Endothelial cell of umbilical vein (primary cell): ENCODE data around the gene OPA1. TPM values are rescaled to one million over a fixed set of nuclear protein-coding genes. Genes with fewer than 3 reads are reported as not detected.

ENCODE experiments used
- BruUV-seq: library from RNA; stranded (reverse); fragments of 400-500 nt; replicated peaks from 2 replicates; lab custom pipeline; 2021; lab: Mats Ljungman, UMichigan
- CTCF ChIA-PET: fragments of 300-600, 350-600 bp; sonication (Branson Sonifier 250); formaldehyde crosslinking; loops from one replicate; lab custom pipeline; 2021; ENCODE audit warnings: antibody characterized with exemption, inconsistent platforms; lab: Charles Lee
- POLR2A ChIA-PET: fragments of 300-600, 350-600 bp; sonication (Branson Sonifier 250); formaldehyde crosslinking; loops from one replicate; lab custom pipeline; 2021; ENCODE audit warnings: antibody characterized with exemption, inconsistent platforms; lab: Charles Lee
- DNase-seq: peaks from one replicate; pipeline ENCODE4 v3.0.0-alpha.2; 2011; ENCODE audit warnings: low read depth, low spot score
- FAIRE-seq: peaks from 2 replicates; lab custom pipeline; 2011; peaks lifted over from hg19 to GRCh38; lab: Jason Lieb, UNC
- H2AFZ ChIP-seq: 2 replicates; pipeline ENCODE4 v1.6.0; 2012; ENCODE audit warnings: low read depth, low read length, control low read depth, inconsistent platforms
- H3K27ac ChIP-seq: 2 replicates; pipeline ENCODE4 v1.5.1; 2011; ENCODE audit warnings: low read depth, mild to moderate bottlenecking, control low read depth, low read length, moderate library complexity; ENCODE audit not compliant: insufficient read depth
- H3K27me3 ChIP-seq, 2 experiments: 2 replicates each; pipeline versions ENCODE4 v1.6.0 to v1.6.1; 2011; ENCODE audit warnings: low read length in 2 of 2, mixed read lengths in 1 of 2; ENCODE audit not compliant: control insufficient read depth in 2 of 2, insufficient read depth in 2 of 2
- H3K36me3 ChIP-seq, 2 experiments: 2 replicates in 1 of 2; 3 replicates in 1 of 2; pipeline ENCODE4 v1.5.1; 2011; ENCODE audit warnings: low read length in 2 of 2, mild to moderate bottlenecking in 1 of 2, moderate library complexity in 1 of 2; ENCODE audit not compliant: control insufficient read depth in 2 of 2, insufficient read depth in 2 of 2; ENCODE audit errors: extremely low read depth in 1 of 2
- H3K4me1 ChIP-seq: 3 replicates; pipeline ENCODE4 v1.5.1; 2011; ENCODE audit warnings: mild to moderate bottlenecking, low read length; ENCODE audit not compliant: control insufficient read depth, insufficient read depth; ENCODE audit errors: extremely low read depth
- H3K4me2 ChIP-seq: 2 replicates; pipeline ENCODE4 v1.6.1; 2011; ENCODE audit warnings: low read length, control low read depth, mixed read lengths; ENCODE audit not compliant: insufficient read depth
- H3K4me3 ChIP-seq, 3 experiments: fragments of 200-600 bp in 1 of 3; sonication (generic), shearing (Covaris generic) in 1 of 3; replicated peaks in 1 of 3; 2 replicates each; pipeline ENCODE4 v1.5.1; 2011 to 2016; ENCODE audit warnings: control low read depth in 3 of 3, low read length in 3 of 3, mild to moderate bottlenecking in 2 of 3, inconsistent platforms in 1 of 3, low read depth in 1 of 3, moderate library complexity in 1 of 3; ENCODE audit not compliant: insufficient read depth in 1 of 3
- H3K79me2 ChIP-seq: 2 replicates; pipeline ENCODE4 v1.6.0; 2012; ENCODE audit warnings: low read length, inconsistent platforms; ENCODE audit not compliant: control insufficient read depth, insufficient read depth
- H3K9ac ChIP-seq: replicated peaks from 2 replicates; pipeline ENCODE3; 2011; ENCODE audit warnings: low read length, control low read depth; ENCODE audit not compliant: insufficient read depth; ENCODE audit errors: extremely low read depth
- H3K9me1 ChIP-seq: replicated peaks from 3 replicates; pipeline ENCODE4 v1.6.0; 2011; ENCODE audit warnings: mild to moderate bottlenecking, low read length; ENCODE audit not compliant: control insufficient read depth, insufficient read depth; ENCODE audit errors: extremely low read depth
- H3K9me3 ChIP-seq: replicated peaks from 2 replicates; pipeline ENCODE4 v1.5.1; 2012; ENCODE audit warnings: low read length, inconsistent platforms; ENCODE audit not compliant: control insufficient read depth, insufficient read depth
- H4K20me1 ChIP-seq: replicated peaks from 2 replicates; pipeline ENCODE3; 2011; ENCODE audit warnings: mild to moderate bottlenecking, low read length; ENCODE audit not compliant: control insufficient read depth, insufficient read depth; ENCODE audit errors: extremely low read depth
- CTCF ChIP-seq, 2 donors: IDR thresholded peaks; 1 replicate in 1 of 2; 2 replicates in 1 of 2; pipeline ENCODE4 v1.5.1; 2011; ENCODE audit warnings: low read length in 2 of 2, mild to moderate bottlenecking in 2 of 2, moderate library complexity in 2 of 2, control low read depth in 1 of 2, inconsistent platforms in 1 of 2, low read depth in 1 of 2; ENCODE audit not compliant: insufficient read depth in 1 of 2; ENCODE audit errors: extremely low read depth in 1 of 2
- EZH2 ChIP-seq: IDR thresholded peaks from 2 replicates; pipeline ENCODE4 v1.6.1; 2012; ENCODE audit warnings: borderline replicate concordance, low read depth, mild to moderate bottlenecking, moderate library complexity, low read length, inconsistent platforms; ENCODE audit not compliant: severe bottlenecking
- GATA2 ChIP-seq: IDR thresholded peaks from 2 replicates; pipeline ENCODE4 v1.7.0; 2011; ENCODE audit warnings: low read depth, mild to moderate bottlenecking, moderate library complexity, mixed read lengths, low read length; ENCODE audit not compliant: insufficient read length, insufficient read depth
- MYC ChIP-seq: IDR thresholded peaks from one replicate; pipeline ENCODE4 v1.6.1; 2011; ENCODE audit warnings: mild to moderate bottlenecking, low read depth, low read length
- POLR2AphosphoS5 ChIP-seq: IDR thresholded peaks from 2 replicates; pipeline ENCODE4 v1.6.1; 2012; ENCODE audit warnings: low read depth, mild to moderate bottlenecking, control low read depth, low read length, moderate library complexity; ENCODE audit not compliant: insufficient read depth
- dilution Hi-C: fragments of 300-500 bp; cut with MboI; formaldehyde crosslinking; loops from one replicate; pipeline ENCODE4 v1.15.0; 2019; ENCODE audit warnings: low sequenced_read_pairs; ENCODE audit not compliant: extremely low pct_ligation_motif_present
- intact Hi-C: fragments of 100-400 bp; cut with micrococcal nuclease; formaldehyde crosslinking; loops from one replicate; pipeline ENCODE4 v1.10.0; 2022
- polyA plus RNA-seq, 4 experiments: library from polyadenylated mRNA; depleted of rRNA in 3 of 4; stranded (reverse) in 3 of 4; unstranded in 1 of 4; fragments of >200 nt; gene quantifications; 2 replicates each; pipeline versions ENCODE4 v1.2.1 to v1.2.3, GENCODE V29; 2011 to 2012; ENCODE audit warnings: missing spikeins in 1 of 4
- total RNA-seq: library from RNA; stranded (reverse); gene quantifications from 2 replicates; pipeline ENCODE4 v1.2.3, GENCODE V29; 2021

Gene OPA1
- total and polyA plus RNA-seq, 2 donors (not counting 3 experiments of a cell fraction or from before 2014, with no cell fraction given) = 10.0 to 62.0 TPM

GRCh38 chr3:193727089-193727488 is 134.1 kb downstream of the OPA1 start:
- intact Hi-C loops = no loop called here
- BruUV-seq = no TSS peak

More at GRCh38 chr3:193727089-193727488, 134.1 kb downstream of the OPA1 start:
- dilution Hi-C loops = no loop called here
- POLR2A ChIA-PET = no interaction called here
- no peaks in the 10 kb centered on the region for H3K79me2 ChIP-seq
- peaks cover 9 to 13% of the 10 kb centered on the region in 2 experiments for H3K27me3 ChIP-seq
- H3K4me1 ChIP-seq = no peaks in the 10 kb centered on the region
- no peaks in the 10 kb centered on the region for H3K36me3 ChIP-seq
- H3K4me2 ChIP-seq = no peak overlapping the region
- FAIRE-seq (no peak), DNase-seq (no peak)
- no peak overlapping the region for H2AFZ ChIP-seq
- no peaks in the 10 kb centered on the region for H4K20me1 ChIP-seq
- H3K9ac ChIP-seq = no peak overlapping the region
- H3K9me3 ChIP-seq = no peaks in the 10 kb centered on the region
- TF ChIP-seq GATA2 = no peak
- TF ChIP-seq MYC = no peak
- no peak for TF ChIP-seq CTCF (IDR thresholded peaks at IDR 0.05; ENCODE audit: extremely low read depth in 1 of 2, insufficient read depth in 1 of 2, low read depth in 1 of 2, low read length in 2 of 2)
- TF ChIP-seq POLR2AphosphoS5 = no peak
- no peak for TF ChIP-seq EZH2
- H3K9me1 ChIP-seq = no peaks in the 10 kb centered on the region
- CTCF ChIA-PET = interaction anchor here (1.0 kb wide), 1 partner anchor 31 kb away, joined by 3 read pairs; no protein-coding TSS in a partner anchor
- no peak overlapping the region for H3K4me3 ChIP-seq
- no peak overlapping the region for H3K27ac ChIP-seq
